SW 1271 (cell line): Measurements from ENCODE around the gene ZNF624.
"Not testable (repeated sequence)": the region's sequence is repeated elsewhere in the genome, so short reads cannot be mapped to it uniquely, and the experiment has no call there.

ENCODE experiments used
- DNase-seq, 2 experiments: peaks; one replicate each; lab custom pipeline; 2025; lab: John Stamatoyannopoulos, UW

ZNF624 gene

DNA sequence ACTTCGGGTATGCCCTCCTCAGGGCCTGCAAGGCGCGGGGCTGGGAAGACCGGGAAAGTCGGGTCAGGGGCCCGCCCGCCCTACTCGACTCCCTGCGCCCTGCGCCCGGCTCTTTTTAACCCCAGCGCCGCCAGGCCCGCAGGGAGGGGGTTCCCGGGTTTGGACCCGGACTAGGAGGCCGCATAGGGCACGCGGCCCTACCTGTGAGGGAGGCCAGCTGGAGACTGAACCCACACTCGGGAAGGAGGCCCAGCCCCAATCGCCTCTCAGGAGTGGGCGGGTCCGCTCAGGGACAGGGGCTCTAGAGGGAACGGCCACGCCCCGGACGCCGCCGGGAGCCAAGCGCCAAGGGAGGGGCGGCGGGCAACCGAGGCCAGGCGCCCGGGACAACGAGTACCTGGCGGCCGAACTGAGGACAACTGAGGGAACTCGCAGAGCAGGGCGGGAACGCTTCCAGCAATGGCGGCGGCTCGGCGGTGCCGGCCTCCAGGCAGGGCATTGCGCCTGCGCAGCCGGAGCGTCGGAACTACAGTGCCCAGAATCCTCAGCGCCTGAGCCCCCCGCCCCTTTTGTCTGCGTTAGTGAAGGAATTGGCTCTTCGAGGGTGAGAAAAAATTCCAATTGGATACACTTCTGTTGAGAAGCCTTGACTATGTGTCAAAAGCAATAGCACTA, at the start of gene ZNF624:
Gene ZNF624 (minus strand): TSS at position 484 of the 675 bp plus-strand sequence.
- DNase-seq = peak; percentile 98 to 99

DNA sequence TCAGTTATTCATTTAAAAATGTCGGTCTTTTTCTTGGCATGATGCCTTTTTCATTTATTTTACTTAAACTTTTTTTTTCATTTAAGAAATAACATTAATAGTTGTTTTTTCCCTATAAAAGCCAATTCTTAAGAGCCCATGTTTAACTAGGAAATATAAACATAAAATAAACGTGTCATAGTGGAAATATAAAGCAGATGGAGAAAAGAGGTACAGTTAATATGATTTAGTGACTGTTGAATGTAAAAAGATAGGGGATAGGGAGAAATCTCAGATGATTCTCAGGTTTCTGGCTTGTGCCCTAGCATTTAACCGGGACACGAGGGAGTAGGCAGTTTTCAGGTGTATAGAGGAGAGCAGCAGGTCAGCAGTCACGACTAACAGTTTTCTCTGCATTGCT, 44.0 kb upstream of the ZNF624 start:
- not testable (repeated sequence) for DNase-seq

DNA sequence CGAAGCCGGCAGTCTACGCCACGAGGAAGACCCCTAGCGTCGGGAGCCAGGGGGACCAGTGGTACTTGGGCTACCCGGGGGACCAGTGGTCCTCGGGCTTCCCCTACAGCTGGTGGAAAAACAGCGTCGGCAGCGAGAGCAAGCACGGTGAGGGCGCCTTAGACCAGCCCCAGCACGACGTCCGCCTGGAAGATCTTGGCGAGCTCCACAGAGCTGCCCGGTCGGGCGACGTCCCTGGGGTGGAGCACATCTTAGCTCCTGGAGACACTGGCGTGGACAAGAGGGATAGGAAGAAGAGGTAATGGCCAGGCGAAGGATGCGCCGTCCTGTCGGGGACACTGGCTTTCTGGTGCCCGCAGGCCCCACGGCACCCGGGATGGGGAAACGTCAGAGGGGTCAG, 36.8 kb upstream of the ZNF624 start:
- not testable (repeated sequence) for DNase-seq

DNA sequence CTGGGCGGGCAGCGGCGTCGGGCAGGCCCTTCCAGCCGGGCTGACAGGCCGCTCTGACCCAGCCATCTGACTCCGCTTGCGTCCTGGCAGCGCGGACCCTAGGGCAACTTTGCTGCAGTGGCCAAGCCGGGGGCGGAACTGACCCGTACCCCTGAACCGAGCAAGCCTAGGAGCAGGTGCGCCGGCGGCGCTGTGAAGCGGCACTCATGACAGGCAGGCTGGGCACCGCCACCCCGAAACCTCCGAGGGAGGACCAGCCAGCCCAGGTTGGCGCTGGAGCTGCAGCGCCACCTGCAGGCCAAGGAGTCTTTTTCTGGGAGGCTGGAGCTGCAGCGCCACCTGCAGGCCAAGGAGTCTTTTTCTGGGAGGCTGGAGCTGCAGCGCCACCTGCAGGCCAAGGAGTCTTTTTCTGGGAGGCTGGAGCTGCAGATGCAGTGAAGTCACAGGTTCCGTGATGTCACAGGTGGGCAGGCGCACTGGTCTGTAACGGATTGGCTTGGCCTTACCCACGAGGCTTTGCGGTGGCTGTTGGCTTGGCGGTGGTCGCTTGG, 36.2 kb upstream of the ZNF624 start, which contains the start of gene CCDC144A:
Gene CCDC144A (plus strand): TSS at position 511 of the 551 bp plus-strand sequence. CDS start 160 bp downstream, outside the sequence.
- not testable (repeated sequence) for DNase-seq

DNA sequence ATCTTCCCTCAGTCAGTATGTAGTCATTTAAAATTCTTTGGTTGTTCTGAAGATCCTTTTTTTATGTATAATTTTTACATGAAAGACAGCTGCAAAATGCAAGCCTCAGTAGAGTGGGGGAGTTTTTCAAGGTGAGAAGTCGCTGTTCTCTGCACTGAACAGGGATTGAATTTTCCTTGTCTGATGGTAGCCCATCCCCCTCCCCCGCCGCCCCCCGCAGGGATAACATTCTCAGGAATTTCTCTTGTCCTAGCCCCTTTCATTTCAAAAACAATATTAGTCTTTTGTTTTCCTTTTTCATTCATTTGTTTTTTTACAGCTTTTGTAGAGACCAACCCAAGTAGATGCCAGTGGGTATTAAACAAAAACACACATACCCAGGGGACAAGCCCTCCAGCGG, 33.5 kb upstream of the ZNF624 start:
- DNase-seq = not testable (repeated sequence)

DNA sequence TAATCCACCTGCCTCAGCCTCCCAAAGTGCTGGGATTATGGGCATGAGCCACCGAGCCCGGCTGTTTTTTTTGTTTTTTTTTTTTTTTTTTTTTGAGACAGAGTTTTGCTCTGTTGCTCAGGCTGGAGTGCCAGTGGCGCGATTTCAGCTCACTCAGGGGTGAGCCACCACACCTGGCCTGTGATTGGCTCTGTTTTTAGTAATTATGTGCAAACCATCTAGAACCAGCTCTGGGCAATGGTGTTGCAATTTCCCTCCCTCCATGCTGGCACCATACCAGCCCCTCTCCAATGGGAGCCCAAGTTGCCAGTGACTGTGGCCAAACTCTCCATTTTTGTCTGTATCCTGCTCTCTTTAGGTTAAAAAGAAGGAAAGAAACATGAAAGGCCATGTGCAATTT, 32.4 kb upstream of the ZNF624 start:
- not testable (repeated sequence) for DNase-seq

DNA sequence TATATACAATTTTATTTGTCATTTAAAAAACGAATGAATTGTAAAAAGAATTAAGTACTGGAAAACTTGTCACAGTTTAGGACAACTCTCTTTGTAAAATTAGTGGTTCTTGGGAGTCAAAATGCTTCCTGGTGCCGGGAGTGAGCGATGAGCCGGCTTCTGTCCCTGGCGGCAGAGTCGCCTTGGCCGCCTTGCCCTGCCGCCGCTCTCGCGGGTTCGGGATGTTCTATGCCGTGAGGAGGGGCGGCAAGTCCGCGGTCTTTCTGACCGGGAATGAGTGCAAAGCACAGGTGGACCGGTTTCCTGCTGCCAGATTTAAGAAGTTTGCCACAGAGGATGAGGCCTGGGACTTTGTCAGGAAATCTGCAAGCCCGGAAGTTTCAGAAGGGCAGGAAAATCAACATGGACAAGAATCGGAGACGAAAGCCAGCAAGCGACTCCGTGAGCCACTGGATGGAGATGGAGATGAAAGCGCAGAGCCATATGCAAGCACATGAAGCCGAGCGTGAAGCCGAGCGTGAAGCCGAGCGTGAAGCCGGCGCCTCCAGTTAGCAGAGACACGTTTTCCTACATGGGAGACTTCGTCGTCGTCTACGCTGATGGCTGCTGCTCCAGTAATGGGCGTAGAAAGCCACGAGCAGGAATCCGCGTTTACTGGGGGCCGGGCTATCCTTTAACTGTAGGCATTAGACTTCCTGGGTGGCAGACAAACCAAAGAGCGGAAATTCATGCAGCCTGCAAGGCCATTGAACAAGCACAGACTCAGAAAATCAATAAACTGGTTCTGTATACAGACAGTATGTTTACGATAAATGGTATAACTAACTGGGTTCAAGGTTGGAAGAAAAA, 29.9 kb upstream of the ZNF624 start:
- not testable (repeated sequence) for DNase-seq

DNA sequence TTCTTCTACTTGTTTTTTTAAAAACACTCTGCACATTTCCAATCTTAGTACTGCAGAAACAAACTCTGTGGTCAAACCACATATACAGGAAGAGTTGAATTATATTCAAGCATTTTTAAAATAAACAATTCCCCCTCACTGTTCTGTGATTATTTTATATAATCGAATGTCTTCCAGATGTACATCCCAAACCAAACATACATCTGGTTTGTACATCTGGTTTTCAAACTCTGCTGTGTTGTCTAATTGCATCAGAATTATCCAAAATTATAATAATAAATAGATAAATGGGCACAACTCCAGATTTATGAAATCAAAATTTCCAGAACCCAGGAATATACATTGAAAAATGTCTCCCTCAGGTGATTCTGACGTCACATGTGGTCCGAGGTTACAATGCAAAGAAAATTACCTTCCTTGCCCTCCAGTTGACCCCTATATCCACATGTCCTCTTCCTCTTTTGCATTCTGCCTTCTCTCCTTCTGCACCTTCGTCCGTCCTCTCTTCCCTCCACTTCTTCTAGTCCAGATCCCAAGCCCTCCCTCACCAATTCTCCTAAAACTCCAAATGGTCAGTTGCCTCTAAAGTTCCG, 23.1 kb upstream of the ZNF624 start:
- no peak for DNase-seq

DNA sequence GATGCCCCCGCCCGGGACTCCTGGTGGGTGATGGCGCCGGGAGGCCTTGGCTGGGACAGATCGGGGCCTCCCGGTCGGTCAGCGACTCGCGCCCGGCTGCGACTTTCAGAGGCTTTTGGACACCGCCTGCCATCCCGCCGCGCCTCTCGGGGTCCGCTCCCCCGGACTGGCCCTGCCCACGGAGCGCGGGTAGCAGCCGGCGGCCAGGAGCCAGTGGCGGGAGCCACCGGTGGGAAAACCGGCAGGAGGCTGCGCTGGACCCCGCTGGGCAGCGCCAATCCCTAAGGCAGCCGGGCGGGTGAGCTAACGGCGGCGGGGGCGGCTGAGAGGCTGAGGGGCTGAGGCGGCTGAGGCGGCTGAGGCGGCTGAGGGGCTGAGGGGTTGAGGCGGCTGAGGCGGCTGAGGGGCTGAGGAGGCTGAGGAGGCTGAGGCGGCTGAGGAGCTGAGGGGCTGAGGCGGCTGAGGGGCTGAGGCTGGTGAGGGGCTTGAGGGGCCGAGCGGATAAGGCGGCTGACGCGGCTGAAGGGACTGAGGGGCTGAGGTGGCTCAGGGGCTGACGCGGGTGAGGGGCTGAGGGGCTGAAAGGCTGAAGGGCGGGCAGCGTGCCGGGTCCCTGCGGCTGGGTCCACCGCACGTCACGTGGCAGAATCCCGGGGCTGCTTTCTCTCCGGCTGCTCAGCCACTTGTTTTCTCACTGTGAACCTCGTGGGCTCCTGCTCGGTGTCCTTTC, 13.4 kb upstream of the ZNF624 start:
- not testable (repeated sequence) for DNase-seq

DNA sequence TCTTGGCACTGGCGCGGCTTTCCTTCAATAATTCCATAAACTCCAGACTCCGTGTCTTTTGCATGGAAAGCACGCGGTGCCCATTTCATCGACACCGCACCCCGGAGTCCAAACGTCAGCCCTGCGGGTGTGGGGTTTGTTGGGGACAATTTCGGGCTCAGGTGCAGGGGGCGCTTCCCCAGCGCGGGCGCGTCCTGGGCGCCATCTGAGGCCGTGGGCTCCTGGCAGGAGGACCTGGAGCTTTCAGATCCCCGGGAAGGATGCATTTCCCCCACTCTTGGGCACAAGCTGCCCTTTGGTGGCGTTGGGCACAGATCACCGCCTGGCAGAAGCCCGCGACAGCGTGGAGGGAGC, 12.9 kb upstream of the ZNF624 start:
- DNase-seq = not testable (repeated sequence)

DNA sequence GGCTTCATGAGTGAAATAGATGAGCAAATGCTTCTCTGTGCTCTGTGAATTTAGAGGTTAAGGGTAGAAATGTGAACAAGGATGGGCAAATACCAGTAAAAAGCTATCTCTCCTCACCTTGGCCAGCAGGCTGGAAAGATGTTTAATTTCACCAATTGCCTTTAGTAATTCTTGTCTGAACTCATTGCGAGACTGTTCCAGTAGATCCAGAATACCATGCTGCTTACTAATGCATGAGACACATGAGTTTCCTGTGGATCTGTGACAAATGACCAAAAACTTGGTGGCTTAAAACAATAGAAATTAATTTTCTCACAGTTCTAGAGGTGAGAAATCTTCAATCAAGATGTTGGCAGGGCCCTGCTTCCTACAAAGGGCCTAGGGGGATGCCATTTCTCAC, 9.3 kb upstream of the ZNF624 start:
- peak; percentile 20 to 56 for DNase-seq

DNA sequence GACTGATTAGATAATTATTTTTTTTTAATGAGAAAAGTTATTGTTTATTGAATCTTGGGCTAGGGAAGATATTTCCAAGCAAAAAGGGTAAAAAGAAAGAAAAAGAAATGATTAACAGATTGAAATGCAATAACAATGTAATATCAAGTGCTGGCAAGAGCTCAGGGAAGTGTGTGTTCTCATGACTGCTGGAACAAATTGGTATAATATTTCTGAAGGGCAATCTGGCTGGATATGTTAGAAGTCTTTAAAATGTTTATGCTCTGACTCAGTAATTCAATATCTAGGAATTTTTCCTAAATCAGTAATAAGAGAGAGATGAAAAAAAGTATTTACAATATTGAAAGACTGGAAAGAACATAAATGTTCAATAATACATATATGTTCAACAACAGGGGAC, 7.6 kb upstream of the ZNF624 start:
- no peak for DNase-seq

DNA sequence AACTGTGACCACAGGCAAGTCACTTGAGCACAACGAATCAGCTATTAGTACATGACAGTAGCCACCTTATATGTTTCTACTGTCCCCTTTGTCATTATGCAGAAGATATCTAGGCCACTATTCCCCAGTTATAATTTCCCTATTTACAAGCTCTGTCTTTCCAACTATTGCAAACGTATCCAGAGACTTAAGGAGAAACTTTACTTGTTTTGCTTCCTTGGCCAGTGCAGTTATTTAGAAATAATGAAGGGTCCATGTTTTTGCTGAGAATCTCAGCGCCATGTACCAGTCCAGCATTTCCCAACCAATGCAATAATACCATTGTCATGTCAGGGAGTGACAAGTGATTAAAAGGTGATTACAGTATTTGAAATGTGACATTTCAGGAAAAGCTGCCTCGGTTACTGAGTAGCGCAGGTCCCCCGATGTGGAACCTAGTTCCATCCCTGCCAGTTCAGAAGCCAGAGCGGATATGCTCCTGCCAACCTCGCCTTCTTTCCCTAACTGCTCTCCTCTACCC, 743 bp downstream of the ZNF624 start:
- DNase-seq = peak in 1 of 2 experiments; percentile 59

DNA sequence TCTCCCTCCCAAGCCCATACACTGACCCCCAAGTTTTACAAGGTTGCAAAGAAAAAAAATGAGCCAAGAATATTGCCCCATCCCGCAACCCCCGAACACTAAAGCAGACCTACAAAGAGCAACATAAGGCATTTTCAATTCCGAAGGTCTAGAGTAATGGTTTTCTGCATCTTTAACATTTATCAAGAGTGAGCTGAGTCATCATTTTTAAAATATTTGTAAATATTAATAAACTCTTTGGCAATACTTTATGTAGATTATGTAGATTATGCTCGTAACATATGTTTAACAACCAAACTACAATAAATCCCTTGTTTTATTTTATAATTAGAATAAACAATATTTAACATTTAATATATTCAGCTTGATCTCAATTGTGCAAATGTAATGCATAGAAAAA, 1.4 kb downstream of the ZNF624 start:
- DNase-seq = no peak

DNA sequence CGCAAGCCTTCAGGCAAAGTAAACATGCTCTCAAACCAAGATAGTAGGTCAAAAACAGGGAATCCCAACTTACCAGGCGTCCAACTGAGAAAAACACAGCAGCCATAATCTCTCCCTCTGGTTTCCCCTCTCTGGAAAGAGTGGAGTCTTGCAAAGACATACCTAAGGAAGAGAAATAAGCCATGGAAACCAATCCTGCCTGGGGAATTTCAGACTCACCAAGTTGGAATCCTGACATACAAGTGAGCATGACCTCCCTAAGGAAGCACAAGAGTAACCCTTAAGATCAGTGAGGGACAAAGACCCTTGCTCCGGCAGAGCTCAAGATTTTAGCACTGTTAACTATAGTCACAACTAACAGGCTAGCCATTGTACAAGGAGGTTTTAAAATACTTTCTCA, 4.1 kb downstream of the ZNF624 start:
- no peak for DNase-seq

DNA sequence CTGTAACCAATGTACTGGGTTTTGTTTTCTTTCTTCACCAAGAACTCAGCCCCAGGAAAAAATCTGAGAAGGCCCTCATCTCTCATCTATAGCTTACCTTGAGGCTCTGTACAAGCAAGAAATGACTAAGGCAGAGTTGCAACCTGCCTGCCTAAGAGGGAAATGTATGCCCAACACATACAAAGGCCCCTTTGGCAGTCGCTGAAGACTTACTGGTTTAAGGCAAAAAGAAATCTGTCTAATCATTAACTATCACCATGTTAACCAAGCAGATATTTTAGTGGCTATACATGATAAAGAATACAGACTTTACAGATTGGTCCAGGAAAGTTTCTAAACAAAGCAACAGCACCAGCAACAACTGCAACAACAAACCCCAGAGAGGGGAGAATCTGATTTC, 14.2 kb downstream of the ZNF624 start:
- DNase-seq = no peak

DNA sequence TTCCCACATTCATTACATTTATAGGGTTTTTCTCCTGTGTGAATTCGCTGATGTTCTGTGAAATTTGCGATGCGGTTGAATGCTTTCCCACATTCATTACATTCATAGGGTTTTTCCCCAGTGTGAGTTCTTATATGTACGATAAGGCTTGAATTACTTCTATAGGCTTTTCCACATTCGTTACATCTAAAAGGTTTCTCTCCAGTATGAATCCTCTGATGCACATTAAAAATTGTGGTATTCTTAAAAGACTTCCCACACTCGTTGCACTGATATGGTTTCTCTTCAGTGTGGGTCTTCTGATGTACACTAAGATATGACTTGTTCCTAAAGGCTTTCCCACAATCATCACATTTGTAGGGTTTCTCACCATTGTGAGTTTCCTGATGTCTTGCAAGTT, 30.4 kb downstream of the ZNF624 start:
- no peak for DNase-seq

DNA sequence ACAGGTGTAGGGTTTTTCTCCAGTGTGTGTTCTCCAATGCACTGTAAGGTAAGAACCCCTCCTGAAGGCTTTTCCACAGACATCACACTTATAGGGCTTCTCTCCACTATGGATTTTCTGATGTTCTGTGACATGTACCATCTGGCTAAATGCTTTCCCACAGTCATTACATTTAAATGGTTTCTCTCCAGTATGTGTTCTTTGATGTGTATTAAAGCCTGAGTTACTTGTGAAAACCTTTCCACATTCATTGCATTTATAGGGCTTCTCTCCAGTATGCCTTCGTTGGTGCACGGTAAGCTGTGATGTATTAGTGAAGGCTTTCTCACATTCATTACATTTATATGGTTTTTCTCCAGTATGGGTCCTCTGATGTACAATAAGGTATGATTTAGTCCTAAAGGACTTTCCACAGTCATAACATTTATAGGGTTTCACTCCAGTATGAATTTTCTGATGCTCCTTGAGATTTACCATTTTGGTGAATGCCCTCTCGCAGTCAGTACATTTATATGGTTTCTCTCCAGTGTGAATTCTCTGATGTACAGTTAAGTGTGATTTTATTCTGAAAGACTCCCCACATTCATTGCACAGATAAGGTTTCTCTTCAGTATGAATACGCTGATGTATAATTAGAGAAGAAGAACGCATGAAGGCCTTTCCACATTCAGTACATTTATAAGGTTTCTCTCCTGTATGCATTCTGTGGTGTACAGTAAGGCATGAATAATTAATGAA, 30.9 kb downstream of the ZNF624 start:
- DNase-seq = no peak

DNA sequence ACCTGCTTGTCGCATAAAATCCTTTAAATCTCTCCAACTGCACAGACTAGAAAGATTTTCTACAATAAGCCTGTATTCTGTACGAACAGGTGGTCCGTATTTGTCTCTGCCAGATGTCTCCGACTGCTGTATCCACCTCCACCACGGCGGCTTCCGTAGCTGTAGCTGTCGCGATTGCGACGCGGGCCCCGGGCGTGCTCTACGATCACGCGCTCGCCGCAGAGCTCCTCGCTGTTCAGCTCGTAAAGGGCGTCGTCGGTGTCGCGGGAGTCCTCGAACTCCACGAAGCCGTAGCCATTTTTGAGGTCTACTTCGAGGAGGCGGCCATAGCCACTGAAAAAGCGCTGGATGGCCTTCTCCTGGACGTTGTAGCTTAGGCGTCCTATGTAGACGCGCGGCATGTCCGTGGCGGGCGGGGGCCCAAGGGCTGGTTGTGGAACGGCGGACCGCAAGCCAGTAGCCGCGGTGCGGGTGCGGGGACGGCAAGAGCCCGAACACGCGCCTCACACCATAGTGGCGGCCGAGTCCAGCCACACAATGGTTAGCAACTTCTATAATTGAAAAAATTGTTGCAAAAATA, 36.1 kb downstream of the ZNF624 start:
- DNase-seq = no peak

DNA sequence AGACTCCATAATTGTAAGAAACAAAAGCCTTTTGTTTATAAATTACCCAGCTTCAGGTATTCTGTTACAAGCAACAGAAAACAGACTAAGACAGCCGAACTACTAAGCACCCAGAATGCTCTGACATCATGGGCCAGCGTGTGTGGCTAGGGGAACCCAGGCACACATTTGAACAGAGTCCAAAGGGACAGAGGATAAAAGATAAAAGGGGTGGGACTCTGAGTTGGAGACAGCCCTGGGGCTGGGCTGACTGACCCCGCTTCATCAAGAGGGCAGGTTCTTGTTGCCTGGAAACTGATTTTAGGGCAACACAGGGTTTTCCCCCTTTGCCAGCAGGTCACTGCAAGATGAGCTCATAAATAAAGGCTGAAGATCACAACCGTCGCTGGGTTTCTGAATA, 54.1 kb downstream of the ZNF624 start:
- DNase-seq = no peak
